ENCODE data around the gene MYH7B. TPM values are rescaled to one million over a fixed set of nuclear protein-coding genes. Genes with fewer than 3 reads are reported as not detected.

Gene MYH7B
- polyA plus RNA-seq, 4 donors, result 0.79 to 1.9 (median 1.3) TPM

DNA sequence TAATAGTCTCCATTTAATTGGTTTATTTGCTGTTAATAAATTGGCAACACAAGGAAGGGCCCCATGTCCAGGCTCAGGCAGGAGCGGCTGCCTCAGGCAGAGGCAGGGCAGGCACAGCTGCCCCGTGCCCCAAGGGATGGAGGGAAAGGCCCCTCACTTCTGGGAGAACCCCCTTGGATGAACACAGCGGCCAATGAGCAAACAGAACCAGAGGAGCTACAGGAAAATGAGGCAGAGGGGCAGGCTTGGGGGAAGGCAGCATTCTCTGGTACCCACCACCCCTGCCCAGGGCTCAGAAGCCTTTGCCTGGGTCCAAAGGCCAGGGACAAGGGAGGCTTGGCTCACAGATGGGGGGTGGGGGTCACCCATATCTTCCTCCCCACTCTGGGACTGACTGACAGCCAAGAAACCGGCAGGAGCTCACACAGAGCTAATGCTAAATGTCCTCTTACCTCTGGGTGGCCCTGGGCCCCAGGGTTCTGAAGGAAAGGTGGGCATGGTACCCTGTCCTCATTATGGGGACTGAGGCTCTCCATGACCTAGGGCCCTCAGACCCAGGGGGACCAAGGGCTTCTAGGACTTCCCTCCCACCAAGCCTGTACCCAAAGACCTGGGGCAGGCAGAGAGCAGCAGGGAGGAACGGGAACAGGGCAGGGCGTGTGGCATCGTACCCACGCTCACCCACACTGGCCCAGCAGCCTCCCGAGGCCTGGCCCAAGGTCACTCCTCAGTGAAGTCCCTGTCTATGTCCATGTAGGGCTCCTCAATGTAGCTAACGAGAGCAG lies 47.0 kb downstream of the MYH7B start:
- no peak for DNase-seq (ENCODE audit: low read depth in 4 of 4, low spot score in 3 of 4)

GRCh38 chr20:35003211-35004031 lies 47.8 kb downstream of the MYH7B start:
- no peak for DNase-seq (ENCODE audit: low read depth in 4 of 4, low spot score in 3 of 4)

- no peak for DNase-seq (ENCODE audit: low read depth in 4 of 4, low spot score in 3 of 4)
Observed at GRCh38 chr20:35004051-35004725, 48.5 kb downstream of the MYH7B start.

- DNase-seq (ENCODE audit: low read depth in 4 of 4, low spot score in 3 of 4), result no peak
Observed at GRCh38 chr20:35004749-35005462, 49.2 kb downstream of the MYH7B start.

Other genes starting within 250 kb of the MYH7B start
- gene NCOA6, start 130.2 kb upstream of the MYH7B start, polyA plus RNA-seq (ENCODE audit: insufficient read length in 4 of 4), result 10 to 100 TPM; 41.5 to 54.6 (median 50.6) TPM
- gene GGT7, start 83.0 kb upstream of the MYH7B start, polyA plus RNA-seq (ENCODE audit: insufficient read length in 4 of 4), result 10 to 100 TPM; 18.2 to 36.5 (median 21.8) TPM
- 10 to 100 TPM; 27.8 to 49.3 (median 36.2) TPM for gene ACSS2, start 79.3 kb upstream of the MYH7B start, polyA plus RNA-seq (ENCODE audit: insufficient read length in 4 of 4)
- gene GSS, start 62 bp upstream of the MYH7B start, polyA plus RNA-seq (ENCODE audit: insufficient read length in 4 of 4), result 10 to 100 TPM; 33.1 to 56.5 (median 52.9) TPM
- gene TRPC4AP, start 136.9 kb downstream of the MYH7B start, polyA plus RNA-seq (ENCODE audit: insufficient read length in 4 of 4), result 10 to 100 TPM; 65.7 to 71.0 (median 67.1) TPM
- 10 to 100 TPM; 10.1 to 17.4 (median 15.8) TPM for gene EDEM2, start 191.5 kb downstream of the MYH7B start, polyA plus RNA-seq (ENCODE audit: insufficient read length in 4 of 4)
- gene PROCR, start 216.2 kb downstream of the MYH7B start, polyA plus RNA-seq (ENCODE audit: insufficient read length in 4 of 4), result 100 to 1,000 TPM in 1 of 4 donors, 10 to 100 TPM in 2, 1 to 10 TPM in 1; 10.0 to 100 (median 12.0) TPM

Data from left renal pelvis (tissue), 4 donors.